GM12892 (cell line): ENCODE data around the gene KLHL3.
"Not testable (repeated sequence)": the region's sequence is repeated elsewhere in the genome, so short reads cannot be mapped to it uniquely, and the experiment has no call there.

Experiments used
- DNase-seq: peaks from one replicate; pipeline ENCODE4 v3.0.0; 2011; ENCODE audit not compliant: insufficient read length
- FAIRE-seq: peaks from 2 replicates; lab custom pipeline; 2011; peaks lifted over from hg19 to GRCh38; lab: Jason Lieb, UNC
- POLR2A ChIP-seq: IDR thresholded peaks from 2 replicates; pipeline ENCODE4 v1.6.1; 2011; ENCODE audit warnings: low read depth, low read length, control low read depth
- POLR2AphosphoS5 ChIP-seq: IDR thresholded peaks from 2 replicates; pipeline ENCODE4 v1.6.1; 2011; ENCODE audit warnings: low read depth, low read length, control low read depth
- TAF1 ChIP-seq: IDR thresholded peaks from 2 replicates; pipeline ENCODE4 v1.6.1; 2011; ENCODE audit warnings: low read depth, mild to moderate bottlenecking, control low read depth, low read length, borderline replicate concordance

KLHL3 gene

GRCh38 chr5:137657073-137657472 is 78.8 kb downstream of the KLHL3 start:
- TF ChIP-seq POLR2AphosphoS5 (no peak), POLR2A (no peak), TAF1 (no peak)
- FAIRE-seq (no peak), DNase-seq (no peak)

- FAIRE-seq (no peak), DNase-seq (no peak)
- TF ChIP-seq POLR2A (no peak), POLR2AphosphoS5 (no peak), TAF1 (no peak)
These were observed 79.3 kb downstream of the KLHL3 start for GRCh38 chr5:137656558-137656957.

- no peak for TF ChIP-seq POLR2A
- TF ChIP-seq POLR2AphosphoS5 = no peak
- no peak for TF ChIP-seq TAF1
- FAIRE-seq (no peak), DNase-seq (no peak)
These were observed 84.9 kb downstream of the KLHL3 start for GRCh38 chr5:137651022-137651421.

- TF ChIP-seq TAF1 (no peak), POLR2AphosphoS5 (no peak), POLR2A (no peak)
- no peak for DNase-seq
- no peak for FAIRE-seq
These were observed 86.5 kb downstream of the KLHL3 start for GRCh38 chr5:137649228-137649935.

GRCh38 chr5:137648361-137648760 is 87.5 kb downstream of the KLHL3 start:
- FAIRE-seq (no peak), DNase-seq (no peak)
- no peak for TF ChIP-seq POLR2AphosphoS5
- no peak for TF ChIP-seq POLR2A
- no peak for TF ChIP-seq TAF1

- DNase-seq = no peak
- TF ChIP-seq POLR2AphosphoS5 = no peak
- TF ChIP-seq TAF1 = no peak
- no peak for TF ChIP-seq POLR2A
- no peak for FAIRE-seq
These were observed 88.5 kb downstream of the KLHL3 start for GRCh38 chr5:137647401-137647800.

- FAIRE-seq = no peak
- DNase-seq = no peak
- TF ChIP-seq TAF1 = no peak
These were observed 89.1 kb downstream of the KLHL3 start for GRCh38 chr5:137646761-137647160.

- FAIRE-seq, DNase-seq: not testable (repeated sequence)
These were observed 92.8 kb downstream of the KLHL3 start for GRCh38 chr5:137643081-137643480.

GRCh38 chr5:137642091-137642490 is 93.8 kb downstream of the KLHL3 start:
- DNase-seq = no peak
- TF ChIP-seq POLR2A = no peak
- no peak for TF ChIP-seq TAF1
- no peak for TF ChIP-seq POLR2AphosphoS5
- FAIRE-seq = no peak

- no peak for TF ChIP-seq POLR2AphosphoS5
- TF ChIP-seq TAF1 = no peak
- no peak for TF ChIP-seq POLR2A
- DNase-seq = no peak
- no peak for FAIRE-seq
These were observed 94.7 kb downstream of the KLHL3 start for GRCh38 chr5:137641148-137641547.

GRCh38 chr5:137639645-137640044 is 96.2 kb downstream of the KLHL3 start:
- FAIRE-seq (no peak), DNase-seq (no peak)
- TF ChIP-seq POLR2A (no peak), TAF1 (no peak), POLR2AphosphoS5 (no peak)

- no peak for DNase-seq
- FAIRE-seq = no peak
- TF ChIP-seq POLR2AphosphoS5 (no peak), TAF1 (no peak), POLR2A (no peak)
These were observed 97.0 kb downstream of the KLHL3 start for GRCh38 chr5:137638841-137639240.
